DMS 273 (cell line): ENCODE results near the gene TANC2.
"Not testable (repeated sequence)": the region's sequence is repeated elsewhere in the genome, so short reads cannot be mapped to it uniquely, and the experiment has no call there.

Experiments
- DNase-seq: peaks from one replicate; lab custom pipeline; 2025; ENCODE audit not compliant: unreplicated experiment; lab: John Stamatoyannopoulos, UW

TANC2 gene

DNA sequence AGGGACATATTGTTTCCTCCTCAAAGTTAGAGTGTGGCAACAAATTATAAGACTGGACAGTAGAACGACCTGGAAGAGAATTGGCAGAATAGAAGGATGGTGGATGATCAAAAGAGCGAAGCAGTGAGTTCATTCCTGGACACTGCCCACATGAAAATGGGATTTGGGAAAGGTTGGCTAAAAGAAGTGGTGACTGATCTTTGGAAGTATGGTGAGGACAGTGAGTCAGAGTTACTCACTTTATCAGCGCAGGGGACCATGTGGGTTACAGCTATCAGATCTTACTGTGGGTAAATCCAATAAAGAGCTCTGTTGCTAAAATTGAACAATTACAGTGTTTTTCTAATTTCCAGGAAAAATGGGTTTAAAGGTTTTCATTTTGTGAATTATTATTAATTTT lies 2.7 kb upstream of the TANC2 start:
- no peak for DNase-seq

DNA sequence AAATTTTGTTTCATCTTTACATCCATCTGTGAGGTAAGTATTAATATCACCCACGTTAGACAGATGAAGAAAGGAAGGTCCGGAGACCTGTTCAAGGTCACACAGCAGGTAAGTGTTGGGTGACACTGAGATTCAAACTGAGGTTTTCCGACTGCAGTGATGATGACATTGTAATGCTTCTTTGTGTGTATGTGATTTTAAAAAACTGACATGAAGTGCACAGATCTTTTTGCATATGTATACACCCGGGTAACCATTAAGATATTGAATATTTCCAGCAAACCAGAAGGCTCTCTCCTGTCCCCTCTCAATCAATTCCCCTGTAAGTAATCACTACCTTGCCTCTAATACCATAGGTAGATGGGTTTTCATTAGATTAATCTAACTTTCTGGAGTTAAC lies 1.5 kb upstream of the TANC2 start:
- DNase-seq = no peak

DNA sequence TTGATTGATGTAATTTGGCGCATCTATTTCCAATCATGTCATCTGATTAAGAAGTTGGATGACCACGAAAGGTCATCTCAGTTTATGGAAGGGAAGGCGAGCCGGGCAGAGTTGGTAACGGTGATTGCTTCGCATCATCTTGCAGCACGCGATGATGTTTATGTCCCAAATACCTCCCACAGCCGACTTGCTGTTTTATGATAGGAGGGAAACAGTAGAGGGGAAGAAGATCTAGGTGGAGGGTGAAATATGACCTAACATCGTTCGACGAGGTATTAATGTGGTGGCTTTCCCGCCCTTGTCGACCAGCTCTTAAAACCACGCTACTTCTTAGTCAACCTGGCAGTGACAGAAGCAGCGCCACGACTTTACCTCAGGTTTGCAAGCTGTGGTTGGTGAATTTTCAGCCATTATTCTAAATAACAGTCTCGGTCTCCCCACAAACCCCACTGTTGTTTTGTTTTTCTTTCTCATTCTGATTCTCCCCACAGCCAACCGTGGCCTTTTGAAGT lies 805 bp upstream of the TANC2 start:
- no peak for DNase-seq

DNA sequence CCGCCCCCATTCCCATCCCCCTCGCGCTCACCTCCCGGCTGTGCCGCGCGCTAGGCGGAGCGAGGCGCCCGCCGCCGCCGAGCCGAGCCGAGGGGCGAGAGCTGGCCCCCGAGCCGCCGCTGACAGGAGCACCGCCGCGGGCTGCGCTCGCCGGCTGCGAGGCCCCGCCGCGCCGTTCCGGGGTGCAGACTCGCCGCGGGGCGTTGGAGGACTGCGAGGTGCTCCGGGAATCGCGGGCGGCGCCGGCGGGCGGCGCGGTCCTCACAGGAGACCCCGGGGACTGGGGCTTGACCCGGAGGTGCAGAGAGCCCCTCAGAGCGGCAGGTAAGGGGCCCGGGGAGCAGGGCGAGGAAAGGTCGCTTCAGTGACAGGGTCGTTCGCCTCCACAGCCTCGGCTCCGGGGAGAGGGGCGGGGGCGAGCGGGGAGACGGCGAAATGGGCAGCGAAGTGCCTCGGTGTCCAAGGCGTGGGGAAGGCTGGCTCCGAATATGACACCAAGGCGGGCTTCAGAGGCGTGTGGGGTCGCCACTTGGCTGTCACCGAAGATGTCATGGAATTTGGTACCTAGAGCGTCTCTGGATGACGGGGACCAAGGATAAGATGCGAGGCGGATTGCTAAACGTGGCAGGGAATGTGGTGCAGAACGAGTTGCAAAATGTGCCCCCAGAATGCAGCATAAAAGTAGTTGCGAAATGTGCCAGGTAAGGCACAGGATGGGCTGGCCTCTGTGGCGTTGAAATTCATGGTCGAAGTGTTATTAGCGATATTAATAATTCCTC lies 580 bp downstream of the TANC2 start:
- peak; percentile 60 for DNase-seq

DNA sequence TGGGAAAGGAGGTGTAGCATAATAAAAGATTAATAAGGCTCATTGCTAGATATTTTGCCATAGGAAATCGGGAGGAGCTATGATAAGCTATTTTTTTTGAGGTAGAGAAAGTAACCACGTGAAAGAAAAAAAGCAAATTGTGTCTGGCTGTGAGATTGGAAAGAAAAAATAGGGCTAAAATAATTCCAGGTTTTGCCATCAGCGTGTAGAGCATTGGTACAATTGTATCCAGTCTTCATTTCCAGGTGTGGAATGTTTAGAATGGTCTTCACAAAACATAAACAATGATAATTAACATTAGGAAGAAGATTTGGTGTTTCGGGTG lies 1.1 kb downstream of the TANC2 start:
- no peak for DNase-seq

DNA sequence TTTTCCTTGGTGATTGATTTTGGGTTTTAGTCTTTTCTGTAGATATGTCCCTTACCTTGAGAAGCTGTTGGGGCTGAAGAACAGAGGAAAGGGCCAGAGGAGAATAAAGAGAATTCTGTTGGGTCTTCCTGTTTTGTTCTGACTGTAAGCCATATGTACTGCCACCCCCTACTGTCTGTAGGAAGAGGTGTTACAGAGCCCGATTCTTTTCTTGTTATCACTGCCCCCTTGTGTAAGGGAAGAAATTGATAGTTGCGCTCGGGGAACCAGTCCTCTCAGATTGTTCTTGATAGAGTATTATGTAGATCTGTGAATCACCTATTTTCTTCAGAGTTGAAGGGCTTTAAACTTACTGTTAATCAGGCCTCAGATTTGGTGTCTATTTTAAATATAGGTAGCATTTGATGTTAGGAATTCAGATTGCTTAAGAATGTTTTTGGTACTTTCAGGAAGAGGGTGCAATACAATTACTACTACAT lies 2.4 kb downstream of the TANC2 start:
- DNase-seq = peak; percentile 92

DNA sequence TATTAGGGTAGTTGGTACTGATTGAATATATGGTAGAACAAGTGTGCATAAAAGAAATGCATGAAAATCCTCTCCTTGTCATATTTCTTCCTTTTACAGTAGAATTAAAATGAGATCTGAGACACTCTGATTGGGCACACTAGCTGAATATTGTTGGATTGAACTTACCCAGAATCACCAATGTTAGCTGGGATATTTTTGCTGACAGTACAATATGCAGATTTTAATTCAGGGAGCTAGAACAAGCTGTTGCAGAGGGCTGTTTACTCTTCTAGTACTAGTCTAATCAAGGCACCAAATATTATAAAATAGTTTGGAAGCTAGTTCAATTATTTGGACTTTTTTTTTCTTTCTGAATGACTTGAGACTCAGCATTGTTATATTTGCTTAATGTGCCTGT lies 4.6 kb downstream of the TANC2 start:
- no peak for DNase-seq

DNA sequence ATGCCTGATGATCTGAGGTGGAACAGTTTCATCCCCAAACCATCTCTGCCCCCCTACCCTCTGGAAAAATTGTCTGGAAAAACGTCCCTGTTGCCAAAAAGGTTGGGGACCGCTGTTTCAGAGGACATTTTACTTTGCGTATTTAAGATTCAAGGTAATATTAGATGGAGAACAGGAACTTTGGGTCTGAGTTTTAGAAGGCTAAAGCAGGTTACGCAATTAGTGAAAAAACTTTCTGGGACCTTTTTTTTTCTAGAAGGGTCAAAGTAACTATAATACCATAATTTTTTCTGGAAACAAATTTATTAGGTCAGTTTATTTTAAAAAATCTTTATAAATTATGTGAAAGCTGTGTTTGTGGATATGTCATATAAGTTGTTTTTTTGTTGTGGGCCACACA lies 5.8 kb downstream of the TANC2 start:
- DNase-seq = no peak

DNA sequence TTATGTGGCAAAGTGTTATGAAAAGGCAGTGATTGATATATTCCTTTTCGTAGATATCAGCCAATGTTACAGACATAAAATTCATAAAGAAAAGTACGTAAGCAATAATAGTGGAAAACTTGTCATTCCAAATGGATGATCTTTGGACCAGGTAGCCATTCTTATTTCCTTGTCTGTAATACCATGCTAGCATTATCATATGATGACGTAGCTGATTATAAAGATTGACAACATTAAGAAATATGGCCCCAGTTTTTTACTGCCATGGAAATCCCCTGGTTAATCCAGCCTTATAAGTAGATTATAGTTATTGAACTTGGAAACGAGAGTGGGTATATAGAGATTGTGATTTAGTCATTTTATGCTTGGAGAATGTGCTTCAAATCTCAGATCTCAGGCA lies 8.8 kb downstream of the TANC2 start:
- no peak for DNase-seq

DNA sequence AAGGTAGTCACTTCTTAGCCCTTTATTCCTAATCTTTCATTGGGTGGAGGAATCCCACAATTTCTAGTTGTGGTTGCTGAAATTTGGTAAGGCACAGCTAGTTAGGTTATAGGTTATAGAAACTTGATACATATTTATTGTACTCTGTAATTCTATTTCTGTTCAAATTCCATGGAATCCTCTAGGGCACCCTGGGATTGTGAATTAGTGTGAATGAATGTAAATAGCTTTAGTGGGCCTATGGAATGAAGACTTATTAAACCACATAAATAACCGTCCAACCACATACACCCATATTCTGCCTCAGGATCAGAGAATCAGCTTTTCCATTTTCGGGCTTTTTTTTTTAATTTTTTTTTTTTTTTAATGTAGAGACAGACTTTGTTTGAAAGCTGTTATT lies 9.2 kb downstream of the TANC2 start:
- DNase-seq = no peak

DNA sequence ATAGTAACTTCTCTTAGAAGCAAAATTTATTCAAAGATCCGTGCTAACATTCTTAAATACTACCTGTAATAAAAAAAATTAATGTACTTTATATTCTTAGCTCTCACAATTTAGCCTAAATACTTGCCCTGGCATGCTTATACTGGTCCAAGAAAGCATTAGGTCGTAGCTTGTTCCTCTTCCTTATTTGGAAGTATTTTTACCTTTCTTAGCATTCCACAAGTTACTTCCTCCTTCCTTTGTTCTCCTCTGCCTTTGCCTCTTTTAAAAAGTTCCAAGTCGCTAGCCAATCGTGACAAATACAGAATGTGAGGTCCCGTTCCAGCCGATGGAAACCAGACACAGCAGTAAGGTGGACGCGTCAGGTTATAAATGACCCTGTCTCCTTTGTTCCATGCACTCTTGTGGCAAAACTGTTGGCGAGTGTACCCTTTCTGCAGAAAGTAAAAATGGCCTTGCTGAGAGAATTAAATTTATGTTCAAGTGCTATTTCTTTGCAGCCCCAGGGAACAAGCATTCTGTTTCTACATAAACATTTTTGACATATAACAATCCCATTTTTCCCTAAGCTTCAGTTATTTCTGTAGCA lies 10.7 kb downstream of the TANC2 start:
- DNase-seq = not testable (repeated sequence)

DNA sequence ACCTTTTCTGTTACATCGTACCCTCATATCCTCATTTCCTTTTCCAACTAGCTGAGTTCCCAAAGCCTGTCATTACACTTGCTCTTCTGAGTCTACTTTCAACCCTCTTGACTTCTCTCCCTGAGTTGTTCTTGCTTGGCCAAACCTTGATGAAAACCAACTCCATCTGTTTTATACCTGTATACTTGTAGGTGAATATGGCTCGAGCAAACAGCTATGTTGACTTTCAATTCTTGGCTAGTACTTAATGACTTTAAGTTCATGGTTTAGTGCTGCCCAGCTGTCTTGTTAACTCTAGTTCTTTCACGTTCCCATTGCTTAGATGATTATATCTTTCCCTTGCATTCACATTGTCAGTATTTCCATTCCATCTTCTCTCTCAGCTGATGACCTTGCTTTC lies 14.8 kb downstream of the TANC2 start:
- no peak for DNase-seq

DNA sequence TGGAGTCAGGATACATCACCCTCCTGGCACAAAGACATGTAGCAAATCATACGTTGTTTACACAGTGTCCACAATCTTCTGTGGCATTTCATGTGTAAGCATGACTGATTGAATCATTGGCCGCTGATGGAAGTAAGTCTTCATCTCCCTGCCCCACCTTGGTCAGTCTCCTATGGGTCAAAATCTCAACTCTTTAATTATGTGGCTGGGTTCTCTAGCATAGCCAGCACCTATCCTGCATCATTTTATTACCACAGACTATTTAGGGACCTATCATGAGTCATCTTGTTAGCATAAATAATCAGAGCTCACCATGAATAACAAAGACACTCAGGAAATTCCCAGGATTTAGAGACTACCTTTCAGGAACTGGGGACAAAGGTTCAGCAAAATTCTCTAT lies 15.9 kb downstream of the TANC2 start:
- no peak for DNase-seq

DNA sequence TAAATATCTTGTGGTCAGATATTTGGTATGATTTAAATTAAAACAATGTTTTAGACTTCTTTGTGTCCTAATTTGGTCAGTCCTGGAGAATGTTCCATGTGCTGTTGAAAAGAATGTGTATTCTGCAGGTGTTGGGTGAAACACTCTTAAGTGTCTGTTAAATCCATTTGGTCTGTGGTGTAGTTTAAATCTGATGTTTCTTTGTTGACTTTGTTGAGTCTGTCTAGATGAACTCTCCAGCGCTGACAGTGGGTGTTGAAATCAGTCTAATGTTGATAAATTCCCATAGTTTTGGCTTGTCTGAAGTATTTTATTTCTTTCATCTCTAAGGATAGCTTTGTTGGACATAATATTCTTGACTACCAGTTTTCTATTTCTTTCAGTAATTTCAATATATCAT lies 18.8 kb downstream of the TANC2 start:
- DNase-seq = no peak

DNA sequence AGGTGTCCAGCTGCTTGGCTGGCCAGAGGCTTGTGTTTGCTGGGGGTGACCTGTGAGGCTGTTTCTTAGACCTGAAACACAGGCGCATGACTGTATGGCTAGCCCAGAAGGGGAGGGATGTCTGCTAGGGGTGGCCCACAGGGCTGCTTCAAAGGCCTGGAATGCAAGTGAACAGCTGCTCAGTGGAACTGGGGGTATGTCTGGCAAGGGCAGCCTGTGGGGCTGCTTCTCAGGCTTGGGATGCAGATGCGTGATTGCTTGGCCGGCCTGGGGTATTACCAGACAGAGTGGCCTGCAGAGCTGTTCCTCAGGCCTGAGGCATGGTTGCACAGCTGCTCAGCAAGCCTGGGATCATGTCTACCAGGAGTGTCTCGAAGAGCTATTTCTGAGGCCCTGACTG lies 20.5 kb downstream of the TANC2 start:
- DNase-seq = peak; percentile 8

DNA sequence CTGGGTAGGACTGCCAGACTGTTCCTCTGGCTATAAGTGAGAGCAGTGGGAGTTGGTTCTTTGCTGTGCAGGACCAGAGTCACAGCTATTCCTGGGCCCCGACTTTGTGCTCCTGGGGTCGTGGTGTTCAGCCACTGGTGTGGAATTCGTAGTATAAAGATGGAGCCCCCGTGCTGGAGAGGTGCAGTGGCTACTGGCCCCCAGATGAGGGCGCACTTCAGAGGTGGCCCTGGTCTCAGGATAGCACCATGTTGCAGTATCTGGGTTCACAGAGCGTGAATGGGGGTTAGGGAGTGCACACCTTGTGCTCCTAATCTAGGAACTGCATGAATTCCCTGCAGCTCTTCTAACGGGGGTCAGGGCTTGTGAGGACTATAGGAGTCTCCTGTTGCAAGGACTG lies 21.1 kb downstream of the TANC2 start:
- DNase-seq = peak; percentile 13

DNA sequence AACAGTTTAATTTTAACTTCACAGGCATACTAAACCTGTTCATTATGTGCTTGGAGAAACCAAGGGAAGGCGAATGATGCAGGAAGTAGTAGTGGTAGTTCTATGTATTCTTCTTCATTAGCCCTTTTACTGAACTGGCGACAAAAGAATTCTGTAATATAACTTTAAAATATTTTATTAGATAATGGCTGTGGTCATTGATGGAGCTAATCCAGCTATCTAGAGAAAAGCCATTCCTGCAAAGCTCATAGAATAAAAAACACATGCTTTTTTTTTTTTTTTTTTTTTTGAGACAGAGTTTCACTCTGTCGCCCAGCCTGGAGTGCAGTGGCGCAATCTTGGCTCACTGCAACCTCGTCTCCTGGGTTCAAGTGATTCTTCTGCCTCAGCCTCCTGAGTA lies 23.5 kb downstream of the TANC2 start:
- DNase-seq = no peak

DNA sequence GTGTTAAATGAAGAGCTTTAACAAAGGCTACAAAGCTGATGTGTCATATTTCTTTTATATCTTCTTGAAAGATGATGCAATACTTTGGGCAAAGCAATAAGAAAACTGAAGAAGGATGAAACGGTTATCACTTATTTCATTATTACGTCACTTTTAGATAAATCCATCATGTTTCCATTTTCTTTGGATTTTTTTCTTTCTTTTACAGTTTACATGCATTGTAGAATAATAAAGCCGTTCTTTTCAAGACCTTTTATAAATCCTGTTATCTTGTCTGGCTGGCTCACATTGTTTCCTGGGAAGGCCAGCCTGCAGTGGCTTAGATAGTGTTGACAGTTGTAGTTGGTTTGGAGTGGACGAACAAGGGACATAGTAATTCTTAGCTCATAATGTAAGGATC lies 28.9 kb downstream of the TANC2 start:
- no peak for DNase-seq

DNA sequence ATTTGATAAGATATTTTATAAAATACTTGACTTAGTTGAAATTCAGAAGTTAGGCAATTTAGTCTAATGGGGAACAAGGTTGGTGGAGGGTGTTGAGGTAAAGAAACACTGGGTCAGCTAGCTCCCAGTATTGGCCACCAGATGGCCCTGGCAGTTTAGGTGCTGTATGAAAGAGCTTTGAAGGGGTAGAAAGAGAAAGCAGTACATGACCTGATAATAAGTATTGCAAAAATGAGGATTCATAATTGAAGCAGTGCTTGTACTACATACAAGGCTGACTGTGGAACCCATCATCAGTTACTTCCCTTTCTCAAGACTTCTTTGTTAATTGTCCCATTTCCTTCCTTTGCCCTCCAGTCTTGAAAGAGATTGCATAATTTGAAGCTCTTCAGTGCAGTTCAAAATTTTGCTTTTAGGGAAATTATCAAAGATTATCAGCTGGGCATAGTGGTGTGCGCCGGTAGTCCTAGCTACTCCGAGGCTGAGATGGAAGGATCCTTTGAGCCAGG lies 29.4 kb downstream of the TANC2 start:
- peak; percentile 48 for DNase-seq

DNA sequence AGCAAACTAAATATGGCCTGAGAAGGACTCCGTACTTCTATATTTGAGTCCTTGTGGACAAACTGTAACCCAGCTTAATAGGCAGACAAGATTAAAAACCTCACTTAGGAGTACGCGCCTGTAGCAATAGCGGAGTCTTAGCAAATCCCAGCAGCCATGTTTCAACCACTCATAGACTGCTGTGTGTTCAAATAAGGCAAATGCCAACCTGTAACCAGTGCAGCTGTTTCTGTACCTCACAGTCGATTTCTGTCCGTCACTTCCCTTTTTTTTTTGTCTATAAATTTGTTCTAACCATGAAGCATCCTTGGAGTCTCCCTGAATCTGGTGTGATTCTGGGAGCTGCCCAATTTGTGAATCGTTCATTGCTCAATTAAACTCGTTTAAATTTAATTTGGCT lies 30.2 kb downstream of the TANC2 start:
- DNase-seq = no peak

DNA sequence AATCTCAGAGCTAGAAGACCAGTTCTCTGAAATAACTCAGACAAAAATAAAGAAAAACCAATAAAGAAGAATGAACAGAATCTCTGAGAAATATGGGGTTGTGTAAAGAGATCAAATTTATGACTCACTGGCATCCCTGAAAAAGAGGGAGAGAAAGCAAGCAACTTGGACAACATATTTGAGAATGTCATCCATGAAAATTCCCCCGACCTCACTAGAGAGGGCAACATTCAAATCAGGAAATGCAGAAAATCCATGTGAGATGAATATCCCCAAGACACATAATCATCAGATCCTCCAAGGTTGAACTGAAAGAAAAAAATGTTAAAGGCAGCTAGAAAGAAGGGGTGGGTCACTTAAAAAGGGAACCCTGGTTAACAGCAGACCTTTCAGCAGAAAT lies 32.1 kb downstream of the TANC2 start:
- DNase-seq = no peak

DNA sequence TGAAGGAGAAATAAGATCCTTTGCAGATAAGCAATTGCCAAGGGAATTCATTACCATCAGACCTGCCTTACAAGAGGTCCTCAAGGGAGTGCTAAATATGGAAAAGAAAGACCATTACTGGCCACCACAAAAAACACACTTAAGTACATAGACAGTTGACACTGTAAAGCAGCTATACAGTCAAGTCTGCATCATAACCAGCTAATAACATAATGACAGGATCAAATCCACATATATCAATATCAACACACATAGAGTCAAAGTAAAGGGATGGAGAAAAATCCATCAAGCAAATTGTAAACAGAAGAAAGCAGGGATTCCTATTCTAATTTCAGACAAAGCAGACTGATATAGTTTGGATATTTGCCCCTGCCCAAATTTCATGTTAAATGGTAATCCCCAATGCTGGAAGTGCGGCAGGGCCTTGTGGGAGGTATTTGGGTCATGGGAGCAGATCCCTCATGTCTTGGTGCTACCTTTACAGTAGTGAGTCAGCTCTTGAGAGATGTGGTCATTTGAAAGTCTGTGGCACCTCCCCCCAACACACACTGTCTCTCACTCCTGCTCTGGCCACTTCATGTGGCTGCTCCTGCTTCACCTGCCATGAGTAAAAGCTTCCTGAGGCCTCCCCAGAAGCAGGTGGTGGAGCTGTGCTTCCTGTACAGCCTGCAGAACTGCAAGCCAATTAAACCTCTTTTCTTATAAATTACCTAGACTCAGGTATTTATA lies 32.8 kb downstream of the TANC2 start:
- no peak for DNase-seq
